NCI-H1048 (cell line): Measurements from ENCODE around the gene REV3L.
"Not testable (repeated sequence)": the region's sequence is repeated elsewhere in the genome, so short reads cannot be mapped to it uniquely, and the experiment has no call there.

Experiments used
- DNase-seq: peaks from one replicate; lab custom pipeline; 2025; lab: John Stamatoyannopoulos, UW

REV3L gene

GRCh38 chr6:111482959-111483735, at the start of gene REV3L:
Gene REV3L, minus strand, starts transcription at chr6:111483218. Its CDS starts 330 bp downstream, at chr6:111482888.
- peak; percentile 82 for DNase-seq

GRCh38 chr6:111531185-111531584, 48.2 kb upstream of the REV3L start:
- no peak for DNase-seq

GRCh38 chr6:111530667-111531066, 47.6 kb upstream of the REV3L start:
- DNase-seq, result no peak

- no peak for DNase-seq
Observed at GRCh38 chr6:111530218-111530617, 47.2 kb upstream of the REV3L start.

- no peak for DNase-seq
Observed at GRCh38 chr6:111527367-111527766, 44.3 kb upstream of the REV3L start.

- no peak for DNase-seq
Observed at GRCh38 chr6:111524735-111525134, 41.7 kb upstream of the REV3L start.

- DNase-seq, result no peak
Observed at GRCh38 chr6:111524252-111524651, 41.2 kb upstream of the REV3L start.

GRCh38 chr6:111523484-111524167, 40.6 kb upstream of the REV3L start:
- no peak for DNase-seq

- DNase-seq, result no peak
Observed at GRCh38 chr6:111522393-111523020, 39.5 kb upstream of the REV3L start.

- no peak for DNase-seq
Observed at GRCh38 chr6:111521497-111522270, 38.7 kb upstream of the REV3L start.

GRCh38 chr6:111520524-111520923, 37.5 kb upstream of the REV3L start:
- DNase-seq, result no peak

- DNase-seq, result no peak
Observed at GRCh38 chr6:111517965-111518364, 34.9 kb upstream of the REV3L start.

GRCh38 chr6:111515259-111515658, 32.2 kb upstream of the REV3L start:
- DNase-seq, result no peak

- DNase-seq, result not testable (repeated sequence)
Observed at GRCh38 chr6:111514531-111514930, 31.5 kb upstream of the REV3L start.

GRCh38 chr6:111507219-111507618, 24.2 kb upstream of the REV3L start:
- not testable (repeated sequence) for DNase-seq

- DNase-seq, result not testable (repeated sequence)
Observed at GRCh38 chr6:111505498-111505897, 22.5 kb upstream of the REV3L start.

- DNase-seq, result no peak
Observed at GRCh38 chr6:111503660-111504059, 20.6 kb upstream of the REV3L start.

- no peak for DNase-seq
Observed at GRCh38 chr6:111503194-111503593, 20.2 kb upstream of the REV3L start.

- DNase-seq, result no peak
Observed at GRCh38 chr6:111502154-111502553, 19.1 kb upstream of the REV3L start.

GRCh38 chr6:111499269-111499793, 16.3 kb upstream of the REV3L start:
- no peak for DNase-seq

- DNase-seq, result no peak
Observed at GRCh38 chr6:111494951-111495635, 12.1 kb upstream of the REV3L start.
